NCI-H2227 (cell line): ENCODE results near the gene BRI3.
"Not testable (repeated sequence)": the region's sequence is repeated elsewhere in the genome, so short reads cannot be mapped to it uniquely, and the experiment has no call there.

Source experiments
- DNase-seq: peaks from one replicate; lab custom pipeline; 2025; ENCODE audit not compliant: unreplicated experiment; lab: John Stamatoyannopoulos, UW

BRI3 gene

DNA sequence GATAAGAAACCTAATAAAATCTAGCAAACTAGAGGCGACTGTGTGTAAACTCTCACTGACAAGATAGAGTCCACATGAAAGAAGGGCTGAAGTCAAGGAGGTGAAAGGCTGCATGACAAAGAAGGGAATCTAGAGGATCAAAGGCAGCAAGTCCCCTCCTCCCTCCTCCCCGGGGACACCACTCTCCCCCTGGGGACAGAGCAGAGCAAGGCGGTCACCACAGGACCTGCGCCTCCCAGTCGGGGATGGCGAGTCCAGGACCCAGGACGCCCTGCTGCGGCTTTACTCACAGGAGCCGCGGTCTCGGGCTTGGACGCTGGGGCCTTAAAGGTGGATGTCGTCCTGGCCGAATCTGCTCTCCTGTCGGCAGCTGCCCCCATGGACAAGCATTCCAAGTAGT lies 22.4 kb downstream of the BRI3 start:
- no peak for DNase-seq

DNA sequence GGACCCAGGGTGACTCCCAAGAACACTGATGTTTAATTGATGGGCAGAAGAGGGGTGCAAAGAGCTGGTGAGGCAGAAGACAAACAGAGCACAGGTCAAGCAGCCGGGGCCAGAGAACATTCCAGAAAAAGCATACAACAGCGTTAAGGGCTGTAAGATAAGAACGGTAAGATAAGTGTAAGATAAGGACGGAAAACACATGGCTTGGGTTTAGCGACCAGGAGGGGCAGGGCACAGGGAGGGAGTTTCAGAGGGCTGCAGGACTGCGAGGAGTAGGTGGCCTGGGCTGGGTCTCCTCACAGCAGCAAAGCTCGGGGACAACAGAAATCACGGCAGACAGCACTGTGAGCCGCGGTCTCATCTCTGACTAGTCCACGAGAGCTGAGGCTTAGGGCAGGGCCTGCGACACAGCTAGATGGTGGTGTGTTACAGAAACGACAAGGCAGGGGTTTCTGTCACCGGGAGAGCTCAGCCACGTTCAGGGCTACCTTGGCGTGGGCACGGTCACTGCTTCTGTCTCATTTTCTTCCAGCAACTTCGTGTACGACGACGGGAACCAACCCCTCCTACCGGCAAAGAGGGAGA lies 24.6 kb downstream of the BRI3 start:
- no peak for DNase-seq

DNA sequence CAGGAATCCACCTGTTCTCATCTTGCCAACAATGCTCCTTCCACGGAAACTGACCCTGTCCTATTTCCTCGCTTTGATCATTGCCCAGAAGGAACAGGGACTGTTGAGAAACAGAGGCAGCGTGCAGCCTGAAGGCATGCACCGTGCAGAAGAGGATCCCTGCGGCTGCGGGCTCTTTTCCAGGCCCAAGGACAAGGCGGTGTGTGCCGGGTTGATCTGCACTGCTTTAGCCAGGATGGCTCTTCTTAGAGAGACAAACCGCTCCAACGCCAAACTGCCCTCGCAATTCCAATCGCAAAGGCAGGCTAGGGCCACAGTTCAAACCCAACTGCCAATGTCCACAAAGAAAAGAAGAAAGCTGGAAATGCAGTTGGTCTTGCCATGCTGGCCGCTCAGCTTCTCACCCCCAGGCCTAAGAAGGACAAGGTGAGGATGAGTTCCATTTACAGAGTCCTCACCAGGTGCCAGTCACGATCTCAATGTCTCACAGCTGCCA lies 26.5 kb downstream of the BRI3 start:
- DNase-seq: no peak

DNA sequence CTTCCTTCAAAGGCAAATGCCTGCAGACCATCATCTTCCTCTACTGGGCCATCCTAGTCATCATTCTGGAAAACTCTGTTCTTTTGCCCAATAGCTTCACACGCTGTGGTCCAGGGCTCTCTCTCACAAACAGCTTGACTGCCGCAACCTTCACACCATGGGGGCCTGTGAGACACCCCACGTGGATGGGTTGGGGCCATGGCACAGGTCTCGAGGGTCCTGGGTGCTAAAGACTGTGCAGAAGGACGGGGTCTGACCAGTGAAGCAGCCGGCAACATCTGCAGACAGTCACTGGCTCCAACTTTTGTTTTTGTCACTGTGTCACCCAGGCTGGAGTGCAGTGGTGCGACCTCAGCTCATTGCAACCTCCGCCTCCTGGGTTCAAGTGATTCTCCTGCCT lies 28.1 kb downstream of the BRI3 start:
- DNase-seq: no peak

DNA sequence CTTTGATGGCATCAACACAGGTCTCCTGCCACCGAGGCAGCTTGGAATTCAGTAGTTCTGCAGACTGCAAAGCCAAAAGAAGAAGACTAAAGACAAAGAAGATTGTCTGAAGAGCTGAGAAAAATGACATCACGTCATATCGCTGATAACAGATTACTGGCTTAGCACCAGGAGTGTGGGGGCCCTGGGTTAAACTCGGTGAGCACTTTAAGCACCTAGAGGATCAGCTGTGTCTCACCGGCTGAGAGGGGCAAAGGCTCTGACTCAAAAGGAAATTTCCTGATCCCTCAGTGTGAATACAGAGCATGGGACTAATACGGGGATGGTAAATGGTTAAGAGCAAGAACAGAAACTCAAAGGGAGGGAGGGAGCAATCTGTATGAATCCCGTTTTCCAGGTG lies 30.7 kb downstream of the BRI3 start:
- no peak for DNase-seq

DNA sequence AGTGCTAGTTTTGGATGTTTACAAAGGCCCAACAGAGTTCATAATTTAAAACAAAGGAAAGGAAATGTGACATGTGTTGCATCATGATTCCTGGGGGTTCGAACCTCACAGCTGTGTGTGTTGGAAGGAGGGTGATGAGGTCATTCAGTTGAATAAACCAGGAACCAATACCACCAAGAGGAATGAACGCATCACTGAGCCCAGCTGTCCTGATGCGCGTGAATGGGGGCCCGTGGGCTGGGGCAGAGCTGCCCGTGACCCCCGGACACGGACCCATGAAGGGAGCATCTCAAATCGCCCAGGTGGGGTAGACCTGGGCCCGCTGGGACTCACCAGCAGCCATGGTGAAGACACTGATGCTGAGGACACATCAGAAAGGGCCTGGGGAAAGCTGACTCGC lies 33.0 kb downstream of the BRI3 start:
- no peak for DNase-seq

DNA sequence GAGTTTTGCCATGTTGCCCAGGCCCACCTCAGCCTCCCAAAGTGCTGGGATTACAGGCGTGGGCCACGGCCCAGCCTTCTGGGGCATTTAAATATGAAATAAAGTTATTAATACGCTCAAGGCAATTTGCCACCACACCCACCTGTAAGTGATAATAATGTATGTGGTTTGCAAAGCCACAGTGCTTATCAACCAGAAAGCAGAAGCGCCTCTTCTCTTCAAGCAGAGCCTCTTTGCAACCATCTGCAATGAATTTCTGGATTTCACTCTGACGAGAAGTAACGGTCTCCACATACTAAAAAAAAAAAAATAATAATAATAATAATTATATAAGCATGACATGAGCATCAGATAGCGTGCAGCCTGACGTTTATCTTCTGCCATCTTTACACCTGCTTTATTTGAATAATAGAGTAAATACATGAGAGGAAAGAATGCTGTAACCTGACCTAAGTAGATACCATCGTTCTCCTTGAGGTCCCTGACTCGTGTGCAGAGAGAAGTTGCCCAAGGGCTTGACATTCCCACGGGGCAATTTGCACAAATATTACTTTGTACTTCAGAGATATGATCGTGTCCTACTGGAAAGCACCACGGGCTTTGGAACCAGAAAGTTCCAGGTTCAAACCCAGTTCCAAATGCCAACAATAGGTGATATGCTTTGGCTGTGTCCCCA lies 34.0 kb downstream of the BRI3 start:
- no peak for DNase-seq

DNA sequence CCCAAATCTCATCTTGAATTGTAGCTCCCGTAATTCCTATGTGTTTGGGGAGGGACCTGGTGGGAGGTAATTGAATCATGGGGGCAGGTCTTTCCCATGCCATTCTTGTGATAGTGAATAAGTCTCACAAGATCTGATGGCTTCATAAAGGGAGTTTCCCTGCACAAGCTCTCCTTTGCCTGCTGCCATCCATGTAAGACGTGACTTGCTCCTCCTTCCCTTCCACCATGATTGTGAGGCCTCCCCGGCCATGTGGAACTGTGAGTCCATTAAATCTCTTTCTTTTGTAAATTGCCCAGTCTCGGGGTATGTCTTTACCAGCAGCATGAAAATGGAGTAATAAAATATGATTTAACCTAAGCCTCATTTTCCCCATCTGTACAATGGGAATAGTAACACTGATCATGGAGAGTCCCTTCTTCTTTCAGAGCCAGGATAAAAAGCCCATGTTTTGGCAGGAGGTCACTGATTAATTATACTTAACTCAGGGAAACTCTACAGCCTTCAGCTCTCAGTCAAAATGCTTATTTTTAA lies 34.6 kb downstream of the BRI3 start:
- not testable (repeated sequence) for DNase-seq

DNA sequence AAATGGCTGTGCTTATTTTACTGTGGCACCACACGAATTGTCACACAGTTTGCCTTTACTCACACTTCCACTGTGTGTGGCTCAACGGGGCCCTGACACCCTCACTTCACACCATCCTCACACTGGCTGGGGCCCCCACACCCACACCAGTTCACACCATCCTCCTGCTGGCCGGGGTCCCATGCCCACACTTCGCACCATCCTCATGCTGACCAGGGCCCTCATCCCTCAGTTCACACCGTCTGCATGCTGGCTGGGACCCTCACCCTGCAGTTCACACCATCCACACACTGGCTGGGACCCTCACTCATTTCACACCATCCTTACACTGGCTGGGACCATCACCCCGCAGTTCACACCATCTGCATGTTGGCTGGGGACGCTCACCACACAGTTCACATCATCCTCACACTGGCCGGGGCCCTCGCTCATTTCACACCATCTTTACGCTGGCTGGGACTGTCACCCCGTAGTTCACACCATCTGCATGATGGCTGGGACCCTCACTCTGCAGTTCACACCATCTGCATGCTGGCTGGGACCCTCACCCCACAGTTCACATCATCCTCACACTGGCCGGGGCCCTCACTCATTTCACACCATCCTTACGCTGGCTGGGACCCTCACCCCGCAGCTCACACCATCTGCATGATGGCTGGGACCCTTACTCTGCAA lies 36.0 kb downstream of the BRI3 start:
- no peak for DNase-seq

DNA sequence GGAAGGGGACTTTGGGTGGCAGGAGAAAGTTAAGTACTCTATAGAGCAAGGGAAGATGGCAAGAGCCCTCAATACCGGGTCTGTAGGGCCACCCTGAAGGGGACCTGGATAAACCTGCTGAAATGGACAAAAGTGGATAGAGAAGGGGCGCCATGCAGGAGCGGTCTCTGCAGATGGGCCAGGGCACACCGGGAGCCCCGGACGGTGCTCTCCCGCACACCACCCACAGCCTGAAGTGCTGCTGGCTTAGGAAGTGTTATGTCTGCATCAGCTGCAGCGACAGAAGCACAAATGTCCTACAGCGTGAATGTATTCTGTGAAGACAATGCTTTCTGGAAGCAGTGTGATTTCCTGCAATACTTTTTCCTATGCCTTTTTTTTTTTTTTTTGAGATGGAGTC lies 37.7 kb downstream of the BRI3 start:
- no peak for DNase-seq

DNA sequence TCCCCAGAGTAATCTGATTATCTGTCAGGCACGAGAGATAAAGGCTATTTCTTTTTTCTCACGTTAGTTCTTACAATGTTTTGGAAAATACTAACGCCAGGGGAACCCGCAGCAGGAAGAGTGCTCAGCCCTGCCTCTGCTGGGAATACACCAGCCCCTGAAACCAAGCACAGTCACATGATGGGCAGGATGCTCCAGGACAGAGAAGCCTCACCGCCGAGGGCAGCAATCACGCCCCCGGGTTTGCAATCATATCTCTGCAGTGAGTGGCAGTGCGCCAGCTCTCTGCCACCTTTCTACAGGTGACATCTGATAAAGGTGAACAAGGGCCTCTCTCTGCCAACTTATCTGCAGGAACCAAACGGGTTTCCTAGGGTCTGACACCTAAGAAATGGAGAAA lies 39.8 kb downstream of the BRI3 start:
- DNase-seq: no peak

DNA sequence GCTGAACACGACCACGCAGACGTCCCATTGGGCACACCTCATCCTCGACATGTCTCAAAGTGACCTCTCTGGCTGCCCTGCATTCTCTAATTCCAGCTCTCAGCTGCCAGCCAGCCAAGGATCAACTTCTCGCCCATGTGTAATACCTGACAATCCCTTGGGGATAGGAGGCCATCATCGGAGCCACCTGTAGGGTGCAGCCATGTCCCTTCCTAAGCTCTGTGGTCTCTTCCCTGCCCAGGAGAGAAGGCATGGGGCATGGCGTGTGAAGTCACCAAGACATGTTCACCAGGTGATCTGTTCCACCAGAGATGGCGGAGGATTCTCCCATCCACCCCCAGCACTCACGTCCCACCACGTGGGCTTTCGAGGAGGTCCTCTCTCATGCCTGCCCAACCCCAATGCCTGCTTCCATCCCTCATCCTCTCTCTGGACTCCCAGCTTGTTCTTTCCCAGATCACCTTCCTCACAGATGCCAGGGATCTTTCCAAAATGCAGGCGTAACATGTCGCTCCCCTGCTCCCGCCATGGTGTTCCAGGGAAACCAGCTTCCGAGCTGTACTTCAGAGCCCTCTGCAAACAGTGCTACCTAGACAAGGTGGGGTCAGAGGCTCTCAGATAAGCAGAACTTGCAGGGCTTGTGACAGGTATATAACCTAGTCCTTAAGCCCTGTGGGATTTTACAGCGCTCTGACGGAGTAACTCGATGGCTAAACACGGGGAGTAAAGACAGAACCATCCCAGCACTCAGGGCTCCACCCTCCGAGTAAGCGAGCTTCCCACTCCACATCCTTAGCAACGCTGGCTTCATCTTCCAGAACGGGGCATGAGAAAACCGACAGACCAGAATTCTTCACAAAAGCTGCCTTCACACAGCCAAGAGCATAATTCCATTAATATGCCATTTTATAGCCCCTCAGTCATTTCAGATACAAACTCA lies 41.1 kb downstream of the BRI3 start:
- no peak for DNase-seq

DNA sequence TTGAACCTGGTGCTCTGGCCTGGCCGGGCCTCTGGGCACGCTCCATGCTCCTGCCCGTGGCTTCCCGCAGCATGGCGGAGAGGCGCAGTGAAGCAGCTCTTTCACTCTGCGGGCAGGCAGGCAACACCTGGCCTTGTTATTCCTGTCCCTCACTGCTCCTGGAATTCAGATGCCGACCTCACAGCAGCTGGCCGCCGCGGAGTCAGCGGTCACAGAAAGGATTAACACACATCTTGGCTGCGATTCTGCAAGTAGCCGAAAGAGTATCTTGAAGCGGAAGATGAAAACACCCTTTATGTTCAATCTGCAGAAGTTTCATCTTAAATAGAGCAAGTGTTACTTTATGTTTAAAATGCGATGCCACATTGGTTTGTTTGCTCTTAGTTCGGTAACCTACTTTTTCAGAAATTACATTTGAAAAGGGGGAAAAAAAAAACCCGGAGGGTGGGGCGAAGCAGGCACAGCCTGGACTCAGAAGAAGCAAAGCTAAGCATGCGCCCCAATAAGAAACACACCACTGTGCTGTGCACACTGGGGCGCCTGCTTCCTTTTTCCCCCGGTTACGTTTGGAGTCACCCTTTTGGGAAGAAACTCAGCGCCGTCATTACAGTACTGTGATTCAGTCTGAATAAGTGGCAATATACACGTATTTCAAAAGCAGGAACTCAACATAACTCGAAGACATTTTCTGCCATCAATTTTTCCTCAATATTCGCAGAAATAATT lies 42.3 kb downstream of the BRI3 start:
- DNase-seq: no peak

DNA sequence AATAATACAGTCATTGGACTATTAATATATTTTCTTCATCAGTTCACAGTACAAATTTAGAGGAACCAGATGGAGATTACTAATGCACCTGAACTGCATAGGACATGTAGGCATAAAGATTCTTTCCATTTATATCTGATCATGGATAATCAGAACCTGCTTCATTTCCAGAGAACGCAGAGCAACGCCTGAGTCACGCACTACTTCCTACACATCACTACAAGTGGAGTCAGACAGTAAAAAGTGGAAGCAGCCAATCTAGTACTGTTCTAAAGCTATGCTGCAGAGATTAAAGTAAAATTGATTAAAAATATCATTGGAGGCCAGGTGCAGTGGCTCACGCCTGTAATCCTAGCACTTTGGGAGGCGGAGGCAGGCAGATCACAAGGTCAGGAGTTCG lies 43.3 kb downstream of the BRI3 start:
- no peak for DNase-seq

DNA sequence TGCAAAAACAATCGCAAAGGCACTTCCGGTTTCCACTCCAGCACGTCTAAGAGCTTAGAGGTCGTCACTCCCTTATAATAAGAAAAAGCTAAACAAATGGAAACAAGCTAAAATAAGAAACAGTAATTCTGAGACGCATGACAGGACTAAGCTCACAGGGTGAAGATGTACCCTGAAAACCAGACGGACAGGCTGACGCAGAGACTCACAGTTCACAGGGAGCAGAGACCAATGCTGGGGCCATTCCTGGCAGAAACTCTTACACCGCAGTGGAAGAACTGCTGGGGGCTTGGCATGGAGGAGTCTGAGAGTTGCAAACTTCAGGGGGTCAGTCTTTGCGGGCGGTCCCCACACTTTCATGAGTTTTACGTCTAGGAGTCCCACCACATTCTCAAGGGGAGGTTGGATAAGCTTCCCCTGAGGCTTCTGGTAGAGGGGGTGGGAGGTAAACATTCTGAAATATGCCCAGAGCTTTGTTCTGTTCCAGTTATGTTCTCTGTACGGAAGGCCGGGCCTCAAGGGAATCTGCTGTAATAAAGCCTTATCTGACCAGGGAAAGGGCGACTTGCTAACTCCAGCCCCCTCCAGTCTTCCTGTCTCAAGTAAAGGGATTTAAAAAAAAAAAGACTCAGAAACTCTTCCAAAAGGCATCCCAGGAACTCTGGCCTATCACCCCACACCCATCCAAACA lies 47.8 kb downstream of the BRI3 start:
- no peak for DNase-seq

DNA sequence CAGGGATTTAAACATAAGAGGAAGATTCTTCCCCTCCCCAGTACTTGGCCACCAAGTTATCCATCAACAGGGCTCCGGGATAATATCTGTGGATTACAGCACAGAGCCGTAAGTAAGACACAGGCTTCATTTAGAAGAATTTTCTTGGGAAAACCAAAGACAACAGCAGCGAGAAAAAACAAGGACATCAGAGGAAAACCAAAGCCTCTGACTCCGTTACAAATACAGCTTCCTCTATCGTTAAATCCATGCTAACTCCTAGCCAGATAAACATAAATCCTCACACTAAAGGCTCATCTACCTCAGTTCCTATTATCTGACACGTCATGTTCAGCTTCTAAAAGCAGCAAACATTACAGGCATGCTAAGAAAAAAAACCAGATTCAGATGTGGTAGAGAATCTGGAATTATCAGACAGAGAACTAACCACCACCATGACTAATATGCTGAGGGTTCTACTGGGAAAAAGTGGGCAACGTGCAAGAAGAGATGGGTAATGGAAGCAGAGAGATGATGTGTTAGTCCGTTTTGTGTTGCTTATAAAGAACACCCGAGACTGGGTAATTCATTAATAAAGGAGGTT lies 48.4 kb downstream of the BRI3 start:
- no peak for DNase-seq

DNA sequence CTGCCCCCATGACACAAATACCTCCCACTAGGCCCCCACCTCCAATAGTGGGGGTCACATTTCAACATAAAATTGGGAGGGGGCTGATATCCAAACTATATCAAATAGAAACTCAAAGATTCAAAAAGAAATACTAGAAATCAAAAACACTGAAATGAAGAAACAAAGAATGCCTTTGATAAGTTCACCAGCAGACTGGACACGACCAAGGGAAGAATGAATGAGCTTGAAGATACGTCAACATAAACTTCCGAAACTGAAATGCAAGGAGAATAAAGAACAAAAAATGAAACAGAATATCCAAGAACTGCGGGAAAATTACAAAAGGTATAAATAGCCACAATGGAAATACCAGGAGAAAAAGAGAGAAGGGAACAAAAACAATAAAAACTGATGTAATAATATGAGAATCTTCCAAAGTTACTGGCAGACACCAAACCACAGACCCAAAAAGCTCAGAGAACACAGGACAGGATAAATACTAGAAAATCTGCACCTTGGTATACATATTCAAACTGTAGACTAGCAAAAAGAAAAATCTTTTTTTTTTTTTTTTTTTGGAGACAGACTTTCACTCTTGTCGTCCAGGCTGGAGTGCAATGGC lies 49.5 kb downstream of the BRI3 start:
- DNase-seq: no peak

DNA sequence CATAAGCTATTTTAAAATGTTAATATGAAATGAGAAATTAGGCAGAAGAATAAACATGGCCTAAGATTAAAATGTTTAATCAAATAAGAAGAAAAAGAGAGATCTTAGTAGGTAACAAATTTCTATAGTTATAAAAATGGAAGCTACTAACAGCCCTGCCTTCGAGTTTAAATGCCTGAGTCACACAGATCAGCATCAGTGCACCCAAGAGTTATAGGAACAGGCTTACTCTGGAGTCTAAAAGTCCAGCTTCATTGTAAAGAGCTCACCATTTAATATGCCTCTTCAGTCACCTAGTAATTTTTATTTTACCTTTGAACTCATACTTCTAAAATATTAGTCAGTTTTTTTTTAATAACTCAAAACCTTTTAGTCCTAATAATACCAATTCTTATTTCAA lies 52.6 kb downstream of the BRI3 start:
- DNase-seq: no peak

DNA sequence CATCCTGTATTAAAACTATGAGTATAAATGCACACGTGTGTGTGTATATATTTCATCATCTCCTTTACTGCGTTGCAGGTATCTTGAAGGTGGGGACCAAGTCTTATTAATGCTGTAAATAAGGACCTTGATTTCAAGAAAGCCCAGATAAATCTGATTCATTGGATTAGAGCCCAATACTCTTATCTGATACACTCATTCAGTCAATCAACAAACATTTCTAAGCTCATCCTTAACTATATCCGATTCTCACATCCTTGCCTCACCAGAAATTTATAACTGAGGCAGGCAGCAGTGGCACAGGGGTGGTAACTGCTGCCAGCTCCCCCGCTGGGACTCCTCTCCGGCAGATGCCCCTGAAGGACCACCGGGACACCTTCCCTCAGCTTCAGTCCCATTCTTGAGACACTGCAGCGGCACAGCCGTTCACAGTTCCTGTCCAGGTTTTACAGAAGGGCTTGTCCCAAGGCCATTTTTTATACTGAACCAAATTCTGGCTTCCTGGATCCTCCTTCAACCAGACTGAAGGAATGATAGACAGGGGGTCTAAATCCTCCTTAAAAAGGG lies 54.0 kb downstream of the BRI3 start:
- no peak for DNase-seq
